ENCODE measurements around the gene CRYBG1.

- TF ChIP-seq CTCF (IDR thresholded peaks at IDR 0.05; ENCODE audit: insufficient read depth, low read length) (no peak), POLR2AphosphoS5 (IDR thresholded peaks at IDR 0.05; ENCODE audit: low read depth) (no peak), REST (IDR thresholded peaks at IDR 0.05; ENCODE audit: insufficient replicate concordance, low read depth) (no peak)
These were observed 167.5 kb downstream of the CRYBG1 start for GRCh38 chr6:106527979-106528378.
